HCT116 (cell line): Measurements from ENCODE around the gene ERC1. TPM values are rescaled to one million over a fixed set of nuclear protein-coding genes. Genes with fewer than 3 reads are reported as not detected.

Source experiments
- ATAC-seq: fragments of 200-7000 bp; cut with Tn5 transposase; 2 replicates; pipeline ENCODE4 v1.9.1; 2020; ENCODE audit warnings: mild to moderate bottlenecking, moderate library complexity
- BruUV-seq: library from RNA; stranded (reverse); fragments of 400-500 nt; replicated peaks from 2 replicates; lab custom pipeline; 2021; lab: Mats Ljungman, UMichigan
- CTCF ChIA-PET: fragments of 300-600 bp; sonication (Branson Sonifier 250); formaldehyde crosslinking; loops from one replicate; lab custom pipeline; 2021; ENCODE audit warnings: antibody characterized with exemption; lab: Charles Lee
- POLR2A ChIA-PET: fragments of 300-600, 350-600 bp; sonication (Branson Sonifier 250); formaldehyde crosslinking; loops from one replicate; lab custom pipeline; 2021; ENCODE audit warnings: antibody characterized with exemption; lab: Charles Lee
- RAD21 ChIA-PET, 2 experiments: fragments of 300-600 bp; sonication (Branson Sonifier 250); formaldehyde crosslinking; loops; one replicate each; lab custom pipeline; 2023; ENCODE audit warnings: low total read pairs in 2 of 2; ENCODE audit not compliant: uncharacterized antibody in 2 of 2, unreplicated experiment in 2 of 2, low non-redundant PET in 1 of 2; lab: Charles Lee
- DNase-seq: peaks from one replicate; pipeline ENCODE4 v3.0.0-alpha.2; 2010; ENCODE audit warnings: low read depth, low spot score
- H2AFZ ChIP-seq: fragments of 200-600 bp; shearing (Covaris generic), sonication (generic); 2 replicates; pipeline ENCODE4 v1.6.1; 2017; ENCODE audit warnings: low read depth, mixed run types, mixed read lengths, antibody characterized with exemption, low read length; ENCODE audit not compliant: poor library complexity, severe bottlenecking
- H3K27ac ChIP-seq: 2 replicates; pipeline ENCODE4 v1.5.1; 2012; ENCODE audit warnings: low read depth, low read length
- H3K27me3 ChIP-seq: fragments of 200-600 bp; sonication (generic); 2 replicates; pipeline ENCODE4 v1.6.1; 2016; ENCODE audit warnings: mixed run types, low read length, mixed read lengths; ENCODE audit not compliant: insufficient read depth
- H3K36me3 ChIP-seq, 2 experiments: fragments of 200-500 bp in 1 of 2; fragments of 200-600 bp in 1 of 2; sonication (Bioruptor generic) in 1 of 2; sonication (generic) in 1 of 2; 2 replicates each; pipeline versions ENCODE4 v1.5.1 to v1.6.1; 2014 to 2016; ENCODE audit warnings: low read length in 2 of 2, inconsistent platforms in 1 of 2, mixed read lengths in 1 of 2, mixed run types in 1 of 2; ENCODE audit not compliant: insufficient read depth in 2 of 2, control insufficient read depth in 1 of 2
- H3K4me1 ChIP-seq, 2 experiments: fragments of 200-600 bp in 1 of 2; sonication (generic) in 1 of 2; 2 replicates each; pipeline versions ENCODE4 v1.5.1 to v1.6.1; 2012 to 2017; ENCODE audit warnings: low read length in 2 of 2, inconsistent platforms in 1 of 2, mild to moderate bottlenecking in 1 of 2, mixed read lengths in 1 of 2, mixed run types in 1 of 2, moderate library complexity in 1 of 2; ENCODE audit not compliant: insufficient read depth in 2 of 2, control insufficient read depth in 1 of 2
- H3K4me2 ChIP-seq: fragments of 200-600 bp; sonication (generic); 2 replicates; pipeline ENCODE4 v1.6.1; 2017; ENCODE audit warnings: mixed run types, low read length, mixed read lengths
- H3K4me3 ChIP-seq, 2 experiments: fragments of 200-600 bp in 1 of 2; sonication (generic) in 1 of 2; replicated peaks in 1 of 2; 2 replicates each; pipeline ENCODE4 v1.5.1; 2011 to 2016; ENCODE audit warnings: low read length in 2 of 2, control low read depth in 1 of 2, low read depth in 1 of 2, mild to moderate bottlenecking in 1 of 2, mixed read lengths in 1 of 2, mixed run types in 1 of 2
- H3K79me2 ChIP-seq: fragments of 200-600 bp; sonication (generic); 2 replicates; pipeline ENCODE4 v1.6.1; 2017; ENCODE audit warnings: mild to moderate bottlenecking, mixed run types, low read length, moderate library complexity, mixed read lengths; ENCODE audit not compliant: insufficient read depth
- H3K9ac ChIP-seq: fragments of 200-600 bp; sonication (generic); 2 replicates; pipeline ENCODE4 v1.6.1; 2016; ENCODE audit warnings: low read length, mixed read lengths
- H3K9me2 ChIP-seq: fragments of 200-600 bp; sonication (generic), shearing (Covaris generic); 2 replicates; pipeline ENCODE4 v1.6.1; 2017; ENCODE audit warnings: mixed run types, mild to moderate bottlenecking, moderate library complexity; ENCODE audit not compliant: insufficient read depth
- H3K9me3 ChIP-seq, 2 experiments: fragments of 200-500 bp in 1 of 2; fragments of 200-600 bp in 1 of 2; sonication (Bioruptor generic) in 1 of 2; sonication (generic) in 1 of 2; 2 replicates each; pipeline ENCODE4 v1.6.1; 2014 to 2017; ENCODE audit warnings: low read length in 2 of 2, mixed read lengths in 2 of 2, inconsistent platforms in 1 of 2, low read depth in 1 of 2, mild to moderate bottlenecking in 1 of 2, mixed run types in 1 of 2, moderate library complexity in 1 of 2; ENCODE audit not compliant: control insufficient read depth in 1 of 2, insufficient read depth in 1 of 2
- H4K20me1 ChIP-seq: fragments of 200-600 bp; sonication (generic), shearing (Covaris generic); 2 replicates; pipeline ENCODE4 v1.6.1; 2017; ENCODE audit warnings: mixed run types, mild to moderate bottlenecking, moderate library complexity; ENCODE audit not compliant: insufficient read depth
- FOSL1 ChIP-seq: IDR thresholded peaks from 2 replicates; pipeline ENCODE4 v1.6.1; 2012; ENCODE audit warnings: low read depth
- POLR2A ChIP-seq: IDR thresholded peaks from 2 replicates; pipeline ENCODE4 v1.7.0; 2011; ENCODE audit warnings: borderline replicate concordance; ENCODE audit not compliant: insufficient read depth, insufficient read length; ENCODE audit errors: extremely low read depth
- REST ChIP-seq: IDR thresholded peaks from 2 replicates; pipeline ENCODE4 v1.6.1; 2012; ENCODE audit warnings: low read depth
- SIN3A ChIP-seq: IDR thresholded peaks from 2 replicates; pipeline ENCODE4 v1.6.1; 2012; ENCODE audit warnings: low read depth
- intact Hi-C: fragments of 100-400 bp; cut with micrococcal nuclease; formaldehyde crosslinking; loops from 2 replicates; pipeline ENCODE4 v1.10.0; 2022
- total RNA-seq: library from RNA; stranded (reverse); gene quantifications from one replicate; pipeline ENCODE4 v1.2.1, GENCODE V29; 2021; ENCODE audit not compliant: unreplicated experiment

Gene ERC1
- total RNA-seq, 1 experiment from 2014 or later: 41.9 TPM

- no peak for DNase-seq
- no TSS peak for BruUV-seq
- no peak for ATAC-seq
- Histone ChIP-seq H3K27me3 (no peaks in the 10 kb centered on the region), H2AFZ (no peak overlapping the region), H3K4me2 (no peak overlapping the region), H3K4me3 (no peak overlapping the region), H3K9me2 (no peaks in the 10 kb centered on the region), H4K20me1 (no peaks in the 10 kb centered on the region), H3K4me1 (0 out of 4 replicates have a peak, but pooled peaks cover 0 to 2% of the 10 kb centered on the region in 2 experiments), H3K9me3 (peaks cover 6 to 8% of the 10 kb centered on the region in 2 experiments; a peak in 1 of 4 replicates), H3K9ac (no peak overlapping the region), H3K27ac (no peak overlapping the region), H3K36me3 (no peaks in the 10 kb centered on the region), H3K79me2 (peaks cover 53% of the 10 kb centered on the region)
- POLR2A ChIA-PET: no interaction called here
- RAD21 ChIA-PET: no interaction called here
- intact Hi-C loops: no loop called here
- CTCF ChIA-PET: no interaction called here
- TF ChIP-seq POLR2A (no peak), FOSL1 (no peak), REST (no peak)
These were observed 73.3 kb downstream of the ERC1 start for GRCh38 chr12:1064317-1064716.

GRCh38 chr12:1065629-1066028, 74.6 kb downstream of the ERC1 start:
- H3K4me1 ChIP-seq: 0 out of 4 replicates have a peak, but pooled peaks cover 0 to 2% of the 10 kb centered on the region in 2 experiments
- POLR2A ChIA-PET: no interaction called here
- no peaks in the 10 kb centered on the region for H3K9me2 ChIP-seq
- no peak overlapping the region for H3K27ac ChIP-seq
- DNase-seq: no peak
- no peaks in the 10 kb centered on the region for H4K20me1 ChIP-seq
- H3K4me2 ChIP-seq: no peak overlapping the region
- no TSS peak for BruUV-seq
- no peak for TF ChIP-seq SIN3A
- TF ChIP-seq, all 23 proteins: peak for 0
- Histone ChIP-seq H2AFZ (no peak overlapping the region), H3K9me3 (peaks cover 3 to 8% of the 10 kb centered on the region in 2 experiments; a peak in 1 of 4 replicates), H3K9ac (no peak overlapping the region), H3K36me3 (no peaks in the 10 kb centered on the region), H3K79me2 (peaks cover 51% of the 10 kb centered on the region), H3K27me3 (no peaks in the 10 kb centered on the region), H3K4me3 (no peak overlapping the region)
- no peak for ATAC-seq
- intact Hi-C loops: no loop called here
- RAD21 ChIA-PET: no interaction called here
- CTCF ChIA-PET: no interaction called here
